Stomach (tissue), 9 donors: ENCODE results near the gene AGAP9. TPM values are rescaled to one million over a fixed set of nuclear protein-coding genes. Genes with fewer than 3 reads are reported as not detected.

Experiments
- DNase-seq, 2 donors: peaks; one replicate each; pipeline versions ENCODE4 v3.0.0 to v3.0.0-alpha.2; 2013 to 2019
- H3K27ac ChIP-seq, 5 donors: fragments of 200-600 bp in 4 of 5; sonication (generic) in 4 of 5; one replicate each; pipeline ENCODE4 v1.5.1; 2013 to 2019; ENCODE audit warnings: mild to moderate bottlenecking in 1 of 5, moderate library complexity in 1 of 5
- H3K27me3 ChIP-seq, 3 donors: fragments of 200-600 bp; sonication (generic); one replicate each; pipeline ENCODE4 v1.5.1; 2017 to 2019; ENCODE audit warnings: mixed run types in 1 of 3
- H3K36me3 ChIP-seq, 4 donors: fragments of 200-600 bp; sonication (generic); 1 replicate in 3 of 4; 2 replicates in 1 of 4; pipeline ENCODE4 v1.5.1; 2016 to 2019
- H3K4me1 ChIP-seq, 4 donors: fragments of 200-600 bp; sonication (generic); one replicate each; pipeline ENCODE4 v1.5.1; 2016 to 2019
- H3K4me3 ChIP-seq, 4 donors: fragments of 200-600 bp; sonication (generic) in 3 of 4; one replicate each; pipeline ENCODE4 v1.5.1; 2016 to 2019; ENCODE audit warnings: mild to moderate bottlenecking in 1 of 4
- H3K9me3 ChIP-seq, 4 donors: fragments of 200-600 bp; sonication (generic); one replicate each; pipeline ENCODE4 v1.5.1; 2016 to 2019
- CTCF ChIP-seq, 7 experiments: fragments of 450-650 bp in 4 of 7; fragments of 200-600 bp in 3 of 7; sonication (generic) in 3 of 7; IDR thresholded peaks; one replicate each; pipeline ENCODE4 v1.5.1; 2016 to 2019; ENCODE audit warnings: antibody characterized with exemption in 7 of 7, control low read depth in 2 of 7, mild to moderate bottlenecking in 1 of 7
- EP300 ChIP-seq: sonication (generic); formaldehyde crosslinking; IDR thresholded peaks from one replicate; pipeline ENCODE4 v1.6.1; 2017; ENCODE audit warnings: antibody characterized with exemption
- POLR2A ChIP-seq, 4 donors: fragments of 450-650 bp; IDR thresholded peaks; one replicate each; pipeline ENCODE4 v1.6.1; 2016; ENCODE audit warnings: antibody characterized with exemption in 4 of 4, control low read depth in 2 of 4, mild to moderate bottlenecking in 1 of 4, moderate library complexity in 1 of 4
- POLR2AphosphoS5 ChIP-seq, 3 donors: sonication (generic); formaldehyde crosslinking; IDR thresholded peaks; one replicate each; pipeline ENCODE4 v1.6.1; 2016; ENCODE audit warnings: antibody characterized with exemption in 3 of 3
- WGBS, 5 donors: extraction: QIAGEN DNeasy Blood & Tissue Kit in 3 of 5; methylation state at CpG; one replicate each; pipeline versions ENCODE4 v1.1.5 to v1.1.7; 2013 to 2018; 5-methylcytosine and 5-hydroxymethylcytosine counted together
- intact Hi-C: fragments of 100-400 bp; cut with DNase I; formaldehyde crosslinking; loops from one replicate; pipeline ENCODE4 v1.15.1; 2023; ENCODE audit warnings: low total_unique reads
- polyA plus RNA-seq, 3 donors: library from polyadenylated mRNA; stranded (reverse); fragments of 200-250 nt; gene quantifications; one replicate each; pipeline ENCODE4 v1.2.3, GENCODE V29; 2013
- total RNA-seq, 5 donors: library from RNA; depleted of rRNA; stranded (reverse); fragments of >200 nt; gene quantifications; one replicate each; pipeline versions ENCODE4 v1.1.0 to v1.2.3, GENCODE V29; 2014 to 2016
- donor health status: healthy with polysubstance abuse.
- donor health status: Bipolar disorder and iron deficiency.
- donor health status: healthy.

AGAP9 gene
- total and polyA plus RNA-seq, 8 donors = 1.4 to 40.3 (median 10.4) TPM

GRCh38 chr10:47458466-47459154, 64.8 kb downstream of the AGAP9 start:
- H3K4me3 ChIP-seq = no peak overlapping the region
- 62 to 69% (median 66%) methylated on average over 4 of the region's 4 CpGs for WGBS, 5 donors
- TF ChIP-seq EP300 (no peak), POLR2A (IDR thresholded peaks at IDR 0.05) (no peak), CTCF (IDR thresholded peaks at IDR 0.05) (no peak), POLR2AphosphoS5 (IDR thresholded peaks at IDR 0.05) (no peak)

GRCh38 chr10:47457826-47458225, 65.6 kb downstream of the AGAP9 start:
- H3K4me1 ChIP-seq = peaks cover 0 to 6% (median 0%) of the 10 kb centered on the region in 4 donors
- no peak for TF ChIP-seq POLR2AphosphoS5 (IDR thresholded peaks at IDR 0.05)
- TF ChIP-seq EP300 = no peak
- TF ChIP-seq POLR2A (IDR thresholded peaks at IDR 0.05) = no peak
- TF ChIP-seq CTCF (IDR thresholded peaks at IDR 0.05) = no peak
- H3K27me3 ChIP-seq = peaks cover 0 to 4% (median 0%) of the 10 kb centered on the region in 3 donors
- no peak overlapping the region for H3K27ac ChIP-seq
- intact Hi-C loops = no loop called here
- no peaks in the 10 kb centered on the region for H3K9me3 ChIP-seq
- H3K4me3 ChIP-seq = no peak overlapping the region
- 68 to 100% (median 80%) methylated on average over 1 of the region's 1 CpG for WGBS, 5 donors
- no peak for DNase-seq
- no peaks in the 10 kb centered on the region for H3K36me3 ChIP-seq

More at GRCh38 chr10:47458466-47459154, 64.8 kb downstream of the AGAP9 start:
- no peaks in the 10 kb centered on the region for H3K36me3 ChIP-seq
- H3K27me3 ChIP-seq = peaks cover 0 to 4% (median 0%) of the 10 kb centered on the region in 3 donors
- peaks cover 0 to 6% (median 0%) of the 10 kb centered on the region in 4 donors for H3K4me1 ChIP-seq
- no peak overlapping the region for H3K27ac ChIP-seq
- no peak for DNase-seq
- H3K9me3 ChIP-seq = no peaks in the 10 kb centered on the region
- intact Hi-C loops = no loop called here

- 71 to 100% (median 98%) methylated on average over 1 of the region's 1 CpG; no CpG with 5 or more reads in 1 of the 5 donors for WGBS, 5 donors
- no peak for TF ChIP-seq CTCF (IDR thresholded peaks at IDR 0.05)
- TF ChIP-seq POLR2AphosphoS5 (IDR thresholded peaks at IDR 0.05) = no peak
- TF ChIP-seq EP300 = no peak
- TF ChIP-seq POLR2A (IDR thresholded peaks at IDR 0.05) = no peak
- intact Hi-C loops = no loop called here
- Histone ChIP-seq H3K27ac (no peak overlapping the region), H3K9me3 (no peaks in the 10 kb centered on the region), H3K27me3 (peaks cover 0 to 4% (median 0%) of the 10 kb centered on the region in 3 donors), H3K4me3 (no peak overlapping the region), H3K4me1 (peaks cover 0 to 6% (median 0%) of the 10 kb centered on the region in 4 donors), H3K36me3 (no peaks in the 10 kb centered on the region)
- no peak for DNase-seq
These were observed 66.0 kb downstream of the AGAP9 start for GRCh38 chr10:47457528-47457820.

- Histone ChIP-seq H3K36me3 (no peaks in the 10 kb centered on the region), H3K9me3 (no peaks in the 10 kb centered on the region), H3K27ac (no peak overlapping the region), H3K4me3 (no peak overlapping the region), H3K27me3 (peaks cover 0 to 4% (median 0%) of the 10 kb centered on the region in 3 donors), H3K4me1 (peaks cover 0 to 6% (median 0%) of the 10 kb centered on the region in 4 donors)
- 56 to 80% (median 75%) methylated on average over 4 to 6 of the region's 6 CpGs for WGBS, 5 donors
- peak in 1 of 2 donors; percentile 33 for DNase-seq
- intact Hi-C loops = no loop called here
- no peak for TF ChIP-seq CTCF (IDR thresholded peaks at IDR 0.05)
- TF ChIP-seq POLR2A (IDR thresholded peaks at IDR 0.05) = no peak
- no peak for TF ChIP-seq POLR2AphosphoS5 (IDR thresholded peaks at IDR 0.05)
- TF ChIP-seq EP300 = no peak
These were observed 66.5 kb downstream of the AGAP9 start for GRCh38 chr10:47456794-47457527.
